ENCODE data around the gene NAGS. TPM values are rescaled to one million over a fixed set of nuclear protein-coding genes. Genes with fewer than 3 reads are reported as not detected.
A peak's percentile ranks its signal among the peaks of the same experiment; 100 is the strongest.
"Not testable (repeated sequence)": the region's sequence is repeated elsewhere in the genome, so short reads cannot be mapped to it uniquely, and the experiment has no call there.

Gene NAGS
- total RNA-seq, 1 donor from 2014 or later, result 0.51 TPM

GRCh38 chr17:44005527-44006271, 1.3 kb downstream of the NAGS start:
- DNase-seq (ENCODE audit: low spot score), result no peak
- intact Hi-C loops (cut with DNase I), result loop anchor here (5.0 kb wide), 2 partner anchors 37 to 162 kb away; no protein-coding TSS in a partner anchor

- intact Hi-C loops (cut with DNase I), result loop anchor here (5.0 kb wide), 2 partner anchors 36 to 161 kb away; no protein-coding TSS in a partner anchor
- DNase-seq (ENCODE audit: low spot score), result no peak
These were observed 1.8 kb downstream of the NAGS start for GRCh38 chr17:44006272-44006597.

GRCh38 chr17:44006598-44007345, 2.4 kb downstream of the NAGS start:
- intact Hi-C loops (cut with DNase I), result loop anchor here (5.0 kb wide), 2 partner anchors 36 to 161 kb away; no protein-coding TSS in a partner anchor
- DNase-seq (ENCODE audit: low spot score), result peak; percentile 98

GRCh38 chr17:44007346-44008204, 3.2 kb downstream of the NAGS start:
- DNase-seq (ENCODE audit: low spot score), result no peak
- intact Hi-C loops (cut with DNase I), result loop anchor here (5.0 kb wide), 2 partner anchors 35 to 160 kb away; no protein-coding TSS in a partner anchor

- DNase-seq (ENCODE audit: low spot score), result no peak
- intact Hi-C loops (cut with DNase I), result loop anchor here (5.0 kb wide), 2 partner anchors 34 to 159 kb away; no protein-coding TSS in a partner anchor
These were observed 3.9 kb downstream of the NAGS start for GRCh38 chr17:44008205-44008909.

GRCh38 chr17:44010966-44011647, 6.7 kb downstream of the NAGS start:
- no peak for DNase-seq (ENCODE audit: low spot score)
- intact Hi-C loops (cut with DNase I), result loop anchor here (5.0 kb wide), 1 partner anchor 56 kb away; the partner anchor contains the start of gene LSM12

GRCh38 chr17:44011876-44012275, 7.5 kb downstream of the NAGS start:
- intact Hi-C loops (cut with DNase I), result loop anchor here (5.0 kb wide), 1 partner anchor 55 kb away; the partner anchor contains the start of gene LSM12
- no peak for DNase-seq (ENCODE audit: low spot score)

GRCh38 chr17:44012391-44012790, 8.0 kb downstream of the NAGS start:
- intact Hi-C loops (cut with DNase I), result loop anchor here (5.0 kb wide), 1 partner anchor 55 kb away; the partner anchor contains the start of gene LSM12
- no peak for DNase-seq (ENCODE audit: low spot score)

- intact Hi-C loops (cut with DNase I), result loop anchor here (5.0 kb wide), 1 partner anchor 54 kb away; the partner anchor contains the start of gene LSM12
- no peak for DNase-seq (ENCODE audit: low spot score)
These were observed 8.5 kb downstream of the NAGS start for GRCh38 chr17:44012874-44013273.

GRCh38 chr17:44014133-44014436, 9.7 kb downstream of the NAGS start:
- intact Hi-C loops (cut with DNase I), result loop anchor here (5.0 kb wide), 1 partner anchor 53 kb away; the partner anchor contains the start of gene LSM12
- DNase-seq (ENCODE audit: low spot score), result no peak

- DNase-seq (ENCODE audit: low spot score), result peak; percentile 95
- intact Hi-C loops (cut with DNase I), result loop anchor here (5.0 kb wide), 1 partner anchor 53 kb away; the partner anchor contains the start of gene LSM12
These were observed 10.2 kb downstream of the NAGS start, which contains the start of gene TMEM101 for GRCh38 chr17:44014437-44015172. Gene TMEM101 (minus strand): TSS chr17:44014963. CDS start chr17:44014952, 11 bp downstream.

GRCh38 chr17:44021227-44021626, 16.8 kb downstream of the NAGS start:
- DNase-seq (ENCODE audit: low spot score); intact Hi-C loops (cut with DNase I): not testable (repeated sequence)

GRCh38 chr17:44022246-44022645, 17.8 kb downstream of the NAGS start:
- intact Hi-C loops (cut with DNase I), result no loop called here

GRCh38 chr17:44023545-44024270, 19.3 kb downstream of the NAGS start:
- no peak for DNase-seq (ENCODE audit: low spot score)
- intact Hi-C loops (cut with DNase I), result no loop called here

More at GRCh38 chr17:44022246-44022645, 17.8 kb downstream of the NAGS start:
- no peak for DNase-seq (ENCODE audit: low spot score)

- intact Hi-C loops (cut with DNase I), result no loop called here
- no peak for DNase-seq (ENCODE audit: low spot score)
These were observed 19.8 kb downstream of the NAGS start for GRCh38 chr17:44024271-44024663.

GRCh38 chr17:44024853-44025252, 20.4 kb downstream of the NAGS start:
- intact Hi-C loops (cut with DNase I), result no loop called here
- no peak for DNase-seq (ENCODE audit: low spot score)

- intact Hi-C loops (cut with DNase I), result no loop called here
- DNase-seq (ENCODE audit: low spot score), result no peak
These were observed 25.3 kb downstream of the NAGS start for GRCh38 chr17:44029736-44030135.
